ENCODE data around the gene PARD3.
"Not testable (repeated sequence)": the region's sequence is repeated elsewhere in the genome, so short reads cannot be mapped to it uniquely, and the experiment has no call there.

Gene PARD3

DNA sequence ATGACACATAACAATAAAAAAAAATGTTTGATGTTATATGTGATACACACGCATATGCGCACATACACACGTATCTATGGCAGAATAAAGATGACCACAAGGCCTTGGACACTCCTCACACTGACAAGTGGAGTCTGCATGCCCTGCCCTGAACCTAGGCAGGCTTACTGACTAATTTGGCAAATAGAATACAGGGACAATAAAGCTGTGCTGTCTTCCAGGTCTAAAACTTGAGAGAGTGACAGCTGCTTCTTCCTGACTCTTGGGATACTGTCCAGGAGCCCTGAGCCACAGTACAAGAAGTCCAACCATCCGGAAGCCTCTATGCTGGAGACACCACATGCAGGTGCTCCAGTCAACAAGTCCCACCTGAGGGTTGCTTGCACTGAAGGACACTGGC lies 20.3 kb downstream of the PARD3 start:
- TF ChIP-seq, protein P1, sequence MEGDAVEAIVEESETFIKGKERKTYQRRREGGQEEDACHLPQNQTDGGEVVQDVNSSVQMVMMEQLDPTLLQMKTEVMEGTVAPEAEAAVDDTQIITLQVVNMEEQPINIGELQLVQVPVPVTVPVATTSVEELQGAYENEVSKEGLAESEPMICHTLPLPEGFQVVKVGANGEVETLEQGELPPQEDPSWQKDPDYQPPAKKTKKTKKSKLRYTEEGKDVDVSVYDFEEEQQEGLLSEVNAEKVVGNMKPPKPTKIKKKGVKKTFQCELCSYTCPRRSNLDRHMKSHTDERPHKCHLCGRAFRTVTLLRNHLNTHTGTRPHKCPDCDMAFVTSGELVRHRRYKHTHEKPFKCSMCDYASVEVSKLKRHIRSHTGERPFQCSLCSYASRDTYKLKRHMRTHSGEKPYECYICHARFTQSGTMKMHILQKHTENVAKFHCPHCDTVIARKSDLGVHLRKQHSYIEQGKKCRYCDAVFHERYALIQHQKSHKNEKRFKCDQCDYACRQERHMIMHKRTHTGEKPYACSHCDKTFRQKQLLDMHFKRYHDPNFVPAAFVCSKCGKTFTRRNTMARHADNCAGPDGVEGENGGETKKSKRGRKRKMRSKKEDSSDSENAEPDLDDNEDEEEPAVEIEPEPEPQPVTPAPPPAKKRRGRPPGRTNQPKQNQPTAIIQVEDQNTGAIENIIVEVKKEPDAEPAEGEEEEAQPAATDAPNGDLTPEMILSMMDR (IDR thresholded peaks at IDR 0.05; ENCODE audit: low read depth, low read length), result no peak
- no peak for DNase-seq (ENCODE audit: low read depth, low spot score)
- no peak overlapping the region for H3K4me3 ChIP-seq (ENCODE audit: low read depth, low read length)
- in situ Hi-C loops (cut with HindIII; ENCODE audit: low sequenced_read_pairs), result no loop called here

DNA sequence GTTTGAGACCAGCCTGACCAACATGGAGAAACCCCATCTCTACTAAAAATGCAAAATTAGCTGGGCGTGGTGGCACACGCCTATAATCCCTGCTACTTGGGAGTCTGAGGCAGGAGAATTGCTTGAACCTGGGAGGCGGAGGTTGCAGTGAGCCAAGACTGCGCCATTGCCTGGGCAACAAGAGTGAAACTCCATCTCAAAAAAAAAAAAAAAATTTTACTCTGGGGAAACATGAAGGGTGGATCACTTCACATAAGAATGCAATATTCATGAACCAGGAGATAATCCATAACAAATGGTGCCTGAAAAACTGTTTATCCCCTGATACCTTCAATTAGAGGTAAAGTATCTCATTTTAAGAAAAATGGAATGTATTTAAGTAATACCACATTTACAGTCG lies 21.5 kb downstream of the PARD3 start:
- in situ Hi-C loops (cut with HindIII; ENCODE audit: low sequenced_read_pairs); H3K4me3 ChIP-seq (ENCODE audit: low read depth, low read length); DNase-seq (ENCODE audit: low read depth, low spot score): not testable (repeated sequence)

DNA sequence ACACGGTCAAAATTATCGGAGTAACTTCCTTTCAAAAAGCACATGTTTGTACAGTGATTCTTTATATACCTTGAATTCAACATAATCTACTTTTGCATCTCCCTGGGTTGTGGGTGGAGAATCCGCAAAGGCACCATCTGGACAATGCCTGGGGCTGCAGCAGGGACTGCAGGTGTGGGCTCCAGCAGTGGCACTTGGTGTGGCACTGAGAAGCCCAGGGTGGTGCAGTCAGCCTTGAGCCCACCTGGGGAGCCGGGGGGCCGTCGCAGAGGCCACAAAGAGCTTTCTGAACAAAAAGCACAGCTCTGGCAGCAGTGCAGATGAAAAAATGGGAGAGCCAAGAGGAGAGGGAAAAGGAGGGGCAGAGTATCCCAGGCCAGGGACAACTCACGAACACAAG lies 22.2 kb downstream of the PARD3 start:
- no peak for DNase-seq (ENCODE audit: low read depth, low spot score)
- TF ChIP-seq, protein P1 (IDR thresholded peaks at IDR 0.05; ENCODE audit: low read depth, low read length), result no peak
- in situ Hi-C loops (cut with HindIII; ENCODE audit: low sequenced_read_pairs), result no loop called here

DNA sequence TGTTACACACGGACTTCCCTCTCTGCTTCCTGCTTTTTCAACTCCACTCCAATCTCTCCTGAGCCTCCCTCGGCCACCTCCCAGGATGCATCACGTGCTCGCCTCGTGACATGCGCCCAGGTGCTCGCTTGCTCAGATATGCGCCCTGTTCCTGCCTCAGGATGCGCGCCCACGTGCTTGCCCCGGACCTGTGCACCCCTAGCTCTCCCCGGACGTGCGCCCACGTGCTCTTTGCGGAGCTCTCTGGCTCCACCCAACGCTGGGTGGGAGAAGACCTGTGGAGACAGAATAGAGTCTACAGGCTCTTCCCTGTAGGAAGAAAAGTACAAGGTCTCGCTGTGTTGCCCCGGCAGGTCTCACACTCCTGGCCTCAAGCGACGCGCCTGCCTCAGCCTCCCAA lies 23.1 kb downstream of the PARD3 start:
- H3K4me3 ChIP-seq (ENCODE audit: low read depth, low read length), result no peak overlapping the region
- TF ChIP-seq, protein P1 (IDR thresholded peaks at IDR 0.05; ENCODE audit: low read depth, low read length), result no peak
- in situ Hi-C loops (cut with HindIII; ENCODE audit: low sequenced_read_pairs), result no loop called here
- DNase-seq (ENCODE audit: low read depth, low spot score), result no peak

More for the DNA sequence above, 22.2 kb downstream of the PARD3 start:
- no peak overlapping the region for H3K4me3 ChIP-seq (ENCODE audit: low read depth, low read length)

DNA sequence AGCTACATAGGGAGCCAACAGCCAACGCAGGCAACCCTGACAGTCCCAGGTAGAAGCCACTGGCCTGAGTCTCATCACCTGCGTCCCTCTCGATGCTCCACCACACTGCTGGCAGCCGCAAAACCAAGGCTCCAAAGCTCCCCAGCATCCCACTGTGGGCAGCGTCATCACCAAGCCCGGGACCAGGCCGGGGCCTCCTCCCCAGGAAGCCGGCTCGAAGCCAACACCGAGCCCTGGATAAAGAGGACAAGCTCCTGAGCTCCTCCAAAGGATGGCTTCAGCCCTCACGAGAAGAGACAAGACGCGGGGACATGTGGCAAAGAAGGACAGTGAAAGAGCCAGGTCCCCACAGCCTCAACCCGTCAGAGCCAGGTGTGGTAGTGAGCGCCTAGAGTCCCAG lies 23.9 kb downstream of the PARD3 start:
- in situ Hi-C loops (cut with HindIII; ENCODE audit: low sequenced_read_pairs), result no loop called here
- TF ChIP-seq, protein P1 (IDR thresholded peaks at IDR 0.05; ENCODE audit: low read depth, low read length), result no peak
- no peak overlapping the region for H3K4me3 ChIP-seq (ENCODE audit: low read depth, low read length)
- no peak for DNase-seq (ENCODE audit: low read depth, low spot score)

DNA sequence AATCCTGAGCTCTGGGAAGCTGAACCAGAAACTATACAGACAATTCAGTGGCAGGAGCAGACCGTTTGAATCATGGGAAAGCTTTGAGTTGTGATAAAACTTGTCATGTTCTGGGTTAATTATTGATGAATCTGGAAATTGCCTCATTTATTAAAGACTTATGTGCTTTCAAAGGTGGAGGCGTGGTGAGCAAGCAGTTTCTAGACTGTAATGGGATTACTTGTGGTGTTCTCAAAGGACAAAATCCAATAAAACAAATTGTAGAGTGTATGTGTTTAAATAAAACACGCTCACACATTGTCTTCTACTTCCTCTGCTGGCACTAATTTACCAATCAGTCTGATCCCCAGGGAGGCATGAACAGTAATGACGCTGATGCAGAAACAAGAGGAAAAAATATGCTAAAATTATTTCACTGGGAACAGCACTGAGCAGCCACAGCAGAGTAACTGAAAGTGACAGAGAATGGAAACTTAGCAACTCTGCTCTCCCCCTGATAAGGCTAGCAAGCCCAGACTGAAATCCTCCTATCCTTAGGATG lies 25.1 kb downstream of the PARD3 start:
- TF ChIP-seq, protein P1 (IDR thresholded peaks at IDR 0.05; ENCODE audit: low read depth, low read length), result no peak
- in situ Hi-C loops (cut with HindIII; ENCODE audit: low sequenced_read_pairs), result no loop called here
- no peak overlapping the region for H3K4me3 ChIP-seq (ENCODE audit: low read depth, low read length)
- DNase-seq (ENCODE audit: low read depth, low spot score), result no peak

DNA sequence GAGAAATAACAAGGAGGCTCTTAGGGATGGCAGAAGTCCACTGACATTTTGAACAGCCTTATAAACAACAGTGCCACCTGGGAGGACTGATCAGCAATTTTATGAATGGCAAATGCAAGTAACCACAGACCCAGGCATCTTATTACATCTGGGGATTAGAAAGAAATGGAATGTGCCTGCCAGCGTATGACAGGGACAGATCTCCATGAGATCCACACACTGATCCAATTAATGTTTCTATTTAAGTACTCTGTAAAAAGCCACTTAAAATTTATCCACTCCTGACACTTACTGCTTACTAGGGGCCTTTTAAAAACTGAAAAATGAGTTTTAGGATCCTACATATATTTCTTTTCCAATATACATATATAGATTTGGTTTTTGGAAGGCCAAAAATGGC lies 28.6 kb downstream of the PARD3 start:
- DNase-seq (ENCODE audit: low read depth, low spot score), result no peak
- in situ Hi-C loops (cut with HindIII; ENCODE audit: low sequenced_read_pairs), result no loop called here
- TF ChIP-seq, protein P1 (IDR thresholded peaks at IDR 0.05; ENCODE audit: low read depth, low read length), result no peak
- H3K4me3 ChIP-seq (ENCODE audit: low read depth, low read length), result no peak overlapping the region
